ENCODE measurements around the gene ZFHX3. TPM values are rescaled to one million over a fixed set of nuclear protein-coding genes. Genes with fewer than 3 reads are reported as not detected.

Gene ZFHX3
- polyA plus RNA-seq, 1 experiment: 2.2 TPM

GRCh38 chr16:72879846-72880245 is 168.1 kb downstream of the ZFHX3 start:
- Histone ChIP-seq H3K4me3 (ENCODE audit: low read depth, low read length) (no peak overlapping the region), H3K27me3 (ENCODE audit: control insufficient read depth, insufficient read depth, low read length) (no peaks in the 10 kb centered on the region), H3K36me3 (ENCODE audit: control insufficient read depth, insufficient read depth, low read length) (peaks cover 2% of the 10 kb centered on the region; the same call in 1 of the 2 replicates)
- DNase-seq (ENCODE audit: low read depth): no peak
- ChIA-PET POLR2A (no interaction called here), CTCF (interaction anchor here (0.7 kb wide), 1 partner anchor 755 kb away, joined by 3 read pairs; no protein-coding TSS in a partner anchor)
- TF ChIP-seq CTCF (IDR thresholded peaks at IDR 0.05; ENCODE audit: insufficient read depth, low read depth, low read length): no peak

GRCh38 chr16:72878301-72879269 is 169.3 kb downstream of the ZFHX3 start:
- ChIA-PET POLR2A (no interaction called here), CTCF (interaction anchor here (0.5 kb wide), 1 partner anchor 46 kb away, joined by 3 read pairs; no protein-coding TSS in a partner anchor)
- no peak for DNase-seq (ENCODE audit: low read depth)
- TF ChIP-seq CTCF (IDR thresholded peaks at IDR 0.05; ENCODE audit: insufficient read depth, low read depth, low read length): no peak
- Histone ChIP-seq H3K4me3 (ENCODE audit: low read depth, low read length) (no peak overlapping the region), H3K27me3 (ENCODE audit: control insufficient read depth, insufficient read depth, low read length) (no peaks in the 10 kb centered on the region), H3K36me3 (ENCODE audit: control insufficient read depth, insufficient read depth, low read length) (peaks cover 2% of the 10 kb centered on the region; the same call in 1 of the 2 replicates)

GRCh38 chr16:72877374-72878028 is 170.4 kb downstream of the ZFHX3 start:
- Histone ChIP-seq H3K27me3 (ENCODE audit: control insufficient read depth, insufficient read depth, low read length) (no peaks in the 10 kb centered on the region), H3K4me3 (ENCODE audit: low read depth, low read length) (no peak overlapping the region), H3K36me3 (ENCODE audit: control insufficient read depth, insufficient read depth, low read length) (peaks cover 2% of the 10 kb centered on the region; the same call in 1 of the 2 replicates)
- TF ChIP-seq CTCF (IDR thresholded peaks at IDR 0.05; ENCODE audit: insufficient read depth, low read depth, low read length): no peak
- ChIA-PET CTCF (interaction anchor here (0.6 to 1.7 kb wide), 3 partner anchors 45 to 752 kb away, joined by 3 to 4 read pairs (median 4); no protein-coding TSS in a partner anchor), POLR2A (interaction anchor here (0.6 kb wide), 1 partner anchor 164 kb away, joined by 3 read pairs; no protein-coding TSS in a partner anchor)
- peak; percentile 85 for DNase-seq (ENCODE audit: low read depth)

GRCh38 chr16:72876981-72877373 is 171.0 kb downstream of the ZFHX3 start:
- H3K36me3 ChIP-seq (ENCODE audit: control insufficient read depth, insufficient read depth, low read length): peaks cover 2% of the 10 kb centered on the region; the same call in 1 of the 2 replicates
- no peak for DNase-seq (ENCODE audit: low read depth)
- ChIA-PET POLR2A (interaction anchor here (1.0 kb wide), 1 partner anchor 14 kb away, joined by 5 read pairs; no protein-coding TSS in a partner anchor), CTCF (interaction anchor here (0.6 to 1.7 kb wide), 5 partner anchors 17 to 752 kb away, joined by 3 to 4 read pairs (median 3); no protein-coding TSS in a partner anchor)
- TF ChIP-seq CTCF (IDR thresholded peaks at IDR 0.05; ENCODE audit: insufficient read depth, low read depth, low read length): no peak
- H3K27me3 ChIP-seq (ENCODE audit: control insufficient read depth, insufficient read depth, low read length): no peaks in the 10 kb centered on the region
- H3K4me3 ChIP-seq (ENCODE audit: low read depth, low read length): no peak overlapping the region
